ENCODE measurements around the gene NOL4. TPM values are rescaled to one million over a fixed set of nuclear protein-coding genes. Genes with fewer than 3 reads are reported as not detected.
"Not testable (repeated sequence)": the region's sequence is repeated elsewhere in the genome, so short reads cannot be mapped to it uniquely, and the experiment has no call there.

The NOL4 gene
- total RNA-seq, 2 donors from 2014 or later, result not detected

DNA sequence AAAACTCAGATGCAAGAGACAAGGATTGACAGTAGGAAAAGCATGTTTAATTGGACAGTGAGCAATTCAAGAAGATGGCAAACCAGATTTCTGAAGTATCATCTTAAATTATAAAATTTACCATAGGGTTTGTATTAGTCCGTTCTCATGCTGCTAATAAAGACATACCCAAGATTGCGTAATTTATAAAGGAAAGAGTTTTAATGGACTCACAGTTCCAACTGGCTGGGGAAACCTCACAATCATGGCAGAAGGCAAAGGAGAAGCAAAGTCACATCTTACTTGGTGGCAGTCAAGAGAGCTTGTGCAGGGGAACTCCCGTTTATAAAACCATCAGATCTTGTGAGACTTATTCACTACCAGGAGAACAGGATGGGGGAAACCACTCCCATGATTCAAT is 24.0 kb upstream of the NOL4 start:
- no peaks in the 10 kb centered on the region for H3K4me1 ChIP-seq
- TF ChIP-seq, protein P1, sequence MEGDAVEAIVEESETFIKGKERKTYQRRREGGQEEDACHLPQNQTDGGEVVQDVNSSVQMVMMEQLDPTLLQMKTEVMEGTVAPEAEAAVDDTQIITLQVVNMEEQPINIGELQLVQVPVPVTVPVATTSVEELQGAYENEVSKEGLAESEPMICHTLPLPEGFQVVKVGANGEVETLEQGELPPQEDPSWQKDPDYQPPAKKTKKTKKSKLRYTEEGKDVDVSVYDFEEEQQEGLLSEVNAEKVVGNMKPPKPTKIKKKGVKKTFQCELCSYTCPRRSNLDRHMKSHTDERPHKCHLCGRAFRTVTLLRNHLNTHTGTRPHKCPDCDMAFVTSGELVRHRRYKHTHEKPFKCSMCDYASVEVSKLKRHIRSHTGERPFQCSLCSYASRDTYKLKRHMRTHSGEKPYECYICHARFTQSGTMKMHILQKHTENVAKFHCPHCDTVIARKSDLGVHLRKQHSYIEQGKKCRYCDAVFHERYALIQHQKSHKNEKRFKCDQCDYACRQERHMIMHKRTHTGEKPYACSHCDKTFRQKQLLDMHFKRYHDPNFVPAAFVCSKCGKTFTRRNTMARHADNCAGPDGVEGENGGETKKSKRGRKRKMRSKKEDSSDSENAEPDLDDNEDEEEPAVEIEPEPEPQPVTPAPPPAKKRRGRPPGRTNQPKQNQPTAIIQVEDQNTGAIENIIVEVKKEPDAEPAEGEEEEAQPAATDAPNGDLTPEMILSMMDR (IDR thresholded peaks at IDR 0.05), result no peak
- H3K9me3 ChIP-seq, result peaks cover 0 to 11% of the 10 kb centered on the region in 2 donors
- H3K27me3 ChIP-seq, result no peaks in the 10 kb centered on the region
- H3K36me3 ChIP-seq, result no peaks in the 10 kb centered on the region
- H3K27ac ChIP-seq, result no peak overlapping the region
- DNase-seq (ENCODE audit: low spot score), result no peak
- no peak overlapping the region for H3K4me3 ChIP-seq

DNA sequence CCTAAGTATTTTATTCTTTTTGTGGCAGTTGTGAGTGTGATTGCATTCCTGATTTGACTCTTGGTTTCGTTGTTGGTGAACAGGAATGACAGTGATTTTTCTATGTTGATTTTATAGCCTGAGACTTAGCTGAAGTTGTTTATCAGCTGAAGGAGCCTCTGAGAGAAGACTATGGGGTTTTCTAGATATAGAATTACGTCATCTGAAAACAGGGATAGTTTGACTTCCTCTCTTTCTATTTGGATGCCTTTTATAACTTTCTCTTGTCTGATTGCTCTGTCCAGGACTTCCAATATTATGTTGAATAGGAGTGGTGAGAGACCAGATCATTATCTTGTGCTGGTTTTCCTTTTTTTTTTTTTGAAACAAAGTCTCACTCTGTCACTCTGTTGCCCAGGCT is 18.0 kb upstream of the NOL4 start:
- TF ChIP-seq, protein P1 (IDR thresholded peaks at IDR 0.05), result no peak
- no peaks in the 10 kb centered on the region for H3K9me3 ChIP-seq
- H3K27ac ChIP-seq, result no peak overlapping the region
- H3K36me3 ChIP-seq, result no peaks in the 10 kb centered on the region
- no peaks in the 10 kb centered on the region for H3K27me3 ChIP-seq
- H3K4me1 ChIP-seq, result no peaks in the 10 kb centered on the region
- H3K4me3 ChIP-seq, result no peak overlapping the region
- DNase-seq (ENCODE audit: low spot score), result no peak

DNA sequence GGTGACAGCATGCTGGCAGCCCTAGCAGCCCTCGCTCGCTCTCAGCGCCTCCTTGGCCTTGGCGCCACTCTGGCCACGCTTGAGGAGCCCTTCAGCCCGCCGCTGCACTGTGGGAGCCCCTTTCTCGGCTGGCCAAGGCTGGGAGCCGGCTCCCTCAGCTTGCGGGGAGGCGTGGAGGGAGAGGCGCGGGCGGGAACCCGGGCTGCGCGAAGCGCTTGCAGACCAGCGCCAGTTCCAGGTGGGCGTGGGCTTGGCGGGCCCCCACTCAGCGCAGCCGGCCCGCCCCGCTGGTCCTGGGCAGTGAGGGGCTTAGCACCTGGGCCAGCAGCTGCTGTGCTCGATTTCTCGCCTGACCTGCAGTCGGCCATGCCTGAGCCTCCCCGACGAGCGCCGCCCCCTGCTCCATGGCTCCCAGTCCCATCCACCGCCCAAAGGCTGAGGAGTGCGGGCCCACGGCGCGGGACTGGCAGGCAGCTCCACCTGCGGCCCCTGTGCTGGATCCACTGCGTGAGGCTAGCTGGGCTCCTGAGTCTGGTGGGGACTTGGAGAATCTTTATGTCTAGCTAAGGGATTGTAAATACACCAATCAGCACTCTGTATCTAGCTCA is 9.2 kb upstream of the NOL4 start:
- not testable (repeated sequence) for H3K4me1 ChIP-seq; H3K36me3 ChIP-seq; H3K9me3 ChIP-seq; H3K27me3 ChIP-seq; DNase-seq (ENCODE audit: low spot score); H3K27ac ChIP-seq; H3K4me3 ChIP-seq

DNA sequence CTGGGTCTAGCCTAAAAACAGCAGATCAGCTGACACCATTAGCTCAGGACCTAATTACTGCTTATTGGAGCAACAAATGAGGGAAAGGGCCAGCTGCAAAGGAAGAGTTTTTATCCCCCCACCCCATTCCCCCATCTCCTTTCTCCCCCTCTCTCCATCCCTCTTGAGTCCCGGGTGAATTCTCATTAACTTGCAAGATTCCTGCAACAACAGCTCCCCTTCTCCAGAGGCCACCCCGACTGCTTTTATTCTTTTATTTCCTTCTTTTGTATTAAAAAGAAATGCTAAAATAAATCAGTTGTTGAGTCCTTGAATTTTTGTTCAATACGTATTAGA is 473 bp upstream of the NOL4 start:
- no peaks in the 10 kb centered on the region for H3K9me3 ChIP-seq
- H3K36me3 ChIP-seq, result no peaks in the 10 kb centered on the region
- H3K4me1 ChIP-seq, result peaks cover 0 to 34% of the 10 kb centered on the region in 2 donors
- TF ChIP-seq, protein P1 (IDR thresholded peaks at IDR 0.05), result no peak
- H3K27ac ChIP-seq, result no peak overlapping the region
- H3K4me3 ChIP-seq, result peak overlapping the region in 1 of 2 donors; percentile 49
- peaks cover 6 to 20% of the 10 kb centered on the region in 2 donors for H3K27me3 ChIP-seq
- no peak for DNase-seq (ENCODE audit: low spot score)

DNA sequence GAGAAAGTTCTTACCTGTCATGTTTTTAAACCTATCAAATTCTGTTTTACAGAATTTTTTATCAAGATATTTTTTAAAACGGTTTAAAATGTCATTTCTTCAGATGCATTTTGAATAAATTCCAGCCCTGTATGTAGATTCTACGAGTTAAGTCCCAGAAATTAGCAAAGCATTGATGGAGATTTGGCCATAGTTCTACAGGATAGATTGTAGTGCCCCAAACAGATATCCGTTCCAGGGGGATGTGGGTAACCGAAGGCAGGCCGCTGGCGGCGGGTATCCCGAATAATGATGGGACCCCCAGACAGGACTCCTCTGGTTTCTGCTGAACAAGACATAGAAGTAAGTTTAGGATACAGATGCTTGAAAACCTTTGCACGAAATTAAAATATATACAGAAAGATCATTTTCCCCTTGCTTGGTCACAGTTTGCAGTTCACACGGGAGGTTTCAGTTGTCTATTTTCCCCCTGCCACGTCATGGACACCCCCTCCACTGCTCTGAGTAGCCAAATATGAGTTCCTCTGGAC is 755 bp downstream of the NOL4 start:
- TF ChIP-seq, protein P1 (IDR thresholded peaks at IDR 0.05), result no peak
- Histone ChIP-seq H3K27ac (no peak overlapping the region), H3K27me3 (peaks cover 6 to 20% of the 10 kb centered on the region in 2 donors)

DNA sequence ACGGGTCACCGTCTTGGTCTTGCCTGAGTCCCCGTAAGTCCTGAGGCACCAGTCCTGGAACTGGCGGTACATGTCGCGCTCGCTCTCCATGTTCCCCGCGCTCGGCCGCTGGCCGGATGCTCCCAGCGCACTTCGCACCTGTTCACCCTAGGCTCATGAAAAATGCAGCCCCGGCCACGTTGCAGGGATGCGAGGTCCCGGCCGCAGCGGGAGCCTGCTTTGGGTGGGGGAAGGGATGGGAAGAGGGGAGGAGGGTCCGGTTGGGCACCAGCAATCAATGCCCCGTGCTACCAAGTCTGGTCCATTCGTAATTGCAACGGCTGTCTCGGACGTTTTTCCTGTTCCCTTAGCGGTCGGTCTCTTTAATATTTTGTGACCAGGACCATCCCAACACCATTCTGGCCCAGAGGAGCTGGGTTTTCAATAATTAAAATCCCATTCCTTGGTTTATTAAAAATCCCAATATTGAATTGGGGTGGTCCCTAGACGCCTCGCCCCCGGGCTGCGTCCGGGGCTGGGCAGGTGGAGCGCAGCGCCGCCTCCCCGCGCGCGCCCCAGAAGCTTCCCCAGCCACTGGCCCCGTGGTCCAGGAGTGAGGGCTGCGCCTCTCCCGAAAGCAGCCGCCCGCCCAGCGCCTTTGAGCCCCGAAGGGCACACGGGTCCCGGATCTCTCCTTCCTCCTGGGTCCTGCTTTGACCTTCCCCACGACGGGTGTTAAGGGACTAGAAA is 1.4 kb downstream of the NOL4 start:
- no peak for DNase-seq (ENCODE audit: low spot score)
- peaks cover 6 to 20% of the 10 kb centered on the region in 2 donors for H3K27me3 ChIP-seq
- H3K4me1 ChIP-seq, result peaks cover 0 to 34% of the 10 kb centered on the region in 2 donors
- TF ChIP-seq, protein P1 (IDR thresholded peaks at IDR 0.05), result no peak
- H3K36me3 ChIP-seq, result no peaks in the 10 kb centered on the region
- H3K27ac ChIP-seq, result no peak overlapping the region
- H3K9me3 ChIP-seq, result no peaks in the 10 kb centered on the region
- H3K4me3 ChIP-seq, result peak overlapping the region; percentile 14 to 47

More for the DNA sequence above, 755 bp downstream of the NOL4 start:
- no peak for DNase-seq (ENCODE audit: low spot score)
- H3K4me3 ChIP-seq, result peak overlapping the region; percentile 28 to 49
- no peaks in the 10 kb centered on the region for H3K9me3 ChIP-seq
- peaks cover 0 to 34% of the 10 kb centered on the region in 2 donors for H3K4me1 ChIP-seq
- no peaks in the 10 kb centered on the region for H3K36me3 ChIP-seq
